Measurements from ENCODE around the gene AKAP13. TPM values are rescaled to one million over a fixed set of nuclear protein-coding genes. Genes with fewer than 3 reads are reported as not detected.

Gene AKAP13
- polyA plus RNA-seq, 1 of the 3 experiments (the other 2 are of a cell fraction): 8.4 TPM

GRCh38 chr15:85618956-85619491 lies 238.6 kb downstream of the AKAP13 start:
- Histone ChIP-seq H3K9me3 (no peaks in the 10 kb centered on the region), H3K9ac (peak overlapping the region; percentile 49), H3K36me3 (replicated peaks in 1 of 2; ENCODE audit: control insufficient read depth in 1 of 2, insufficient read depth in 2 of 2, low read length in 1 of 2) (no peaks in the 10 kb centered on the region), H3K4me3 (ENCODE audit: low read depth in 2 of 2, low read length in 1 of 2) (peak overlapping the region; percentile 23 to 48; a peak in 3 of 4 replicates), H4K20me1 (ENCODE audit: insufficient read depth) (no peaks in the 10 kb centered on the region), H3K4me2 (peak overlapping the region; percentile 58), H3K79me2 (ENCODE audit: insufficient read depth) (peaks cover 48% of the 10 kb centered on the region), H2AFZ (ENCODE audit: low read depth) (peak overlapping the region; percentile 37; the same call in 1 of the 2 replicates), H3K4me1 (ENCODE audit: control insufficient read depth in 1 of 2, insufficient read depth in 2 of 2, low read depth in 1 of 2, low read length in 1 of 2) (peaks cover 36 to 67% of the 10 kb centered on the region in 2 experiments), H3K27me3 (ENCODE audit: insufficient read depth) (no peaks in the 10 kb centered on the region), H3F3A (replicated peaks; ENCODE audit: insufficient read depth) (peaks cover 22% of the 10 kb centered on the region), H3K9me2 (no peaks in the 10 kb centered on the region), H3K27ac (ENCODE audit: low read depth in 2 of 2, low read length in 1 of 2) (peak overlapping the region; percentile 90 to 95; a peak in 3 of 4 replicates)
- TF ChIP-seq POLR2AphosphoS5 (IDR thresholded peaks at IDR 0.05; ENCODE audit: low read depth, low read length): peak; percentile 18; the same call in 1 of the 2 replicates
- 0 out of 2 replicates have a peak, but pooled peaks have one; percentile 6 for TF ChIP-seq REST (IDR thresholded peaks at IDR 0.05; ENCODE audit: low read depth, low read length)
- peak; percentile 63; the same call in 1 of the 2 replicates for TF ChIP-seq FOSL2 (IDR thresholded peaks at IDR 0.05; ENCODE audit: borderline replicate concordance, low read depth)
- no peak for TF ChIP-seq YY1 (IDR thresholded peaks at IDR 0.05; ENCODE audit: low read depth)
- TF ChIP-seq FOXJ3 (CRISPR knock-in tag; IDR thresholded peaks at IDR 0.05): no peak
- TF ChIP-seq RFX5 (IDR thresholded peaks at IDR 0.05; ENCODE audit: low read length): no peak
- TF ChIP-seq EP300 (IDR thresholded peaks at IDR 0.05; ENCODE audit: borderline replicate concordance in 1 of 2, low read depth in 1 of 2, low read length in 1 of 2): peak in 1 of 2 experiments; percentile 12; a peak in 1 of 4 replicates
- peak; percentile 54; the same call in 1 of the 2 replicates for TF ChIP-seq TCF12 (IDR thresholded peaks at IDR 0.05)
- TF ChIP-seq, protein P1, sequence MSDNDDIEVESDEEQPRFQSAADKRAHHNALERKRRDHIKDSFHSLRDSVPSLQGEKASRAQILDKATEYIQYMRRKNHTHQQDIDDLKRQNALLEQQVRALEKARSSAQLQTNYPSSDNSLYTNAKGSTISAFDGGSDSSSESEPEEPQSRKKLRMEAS (IDR thresholded peaks at IDR 0.05; ENCODE audit: low read depth): peak; percentile 58; the same call in 1 of the 2 replicates
- DNase-seq: no peak
- 25% methylated on average over 8 of the region's 8 CpGs for WGBS (ENCODE audit: low lambda C conversion rate)
- ChIA-PET CTCF (interaction anchor here (0.5 to 2.0 kb wide), 3 partner anchors 18 to 133 kb away, joined by 3 to 5 read pairs (median 4); no protein-coding TSS in a partner anchor), POLR2A (no interaction called here)

DNA sequence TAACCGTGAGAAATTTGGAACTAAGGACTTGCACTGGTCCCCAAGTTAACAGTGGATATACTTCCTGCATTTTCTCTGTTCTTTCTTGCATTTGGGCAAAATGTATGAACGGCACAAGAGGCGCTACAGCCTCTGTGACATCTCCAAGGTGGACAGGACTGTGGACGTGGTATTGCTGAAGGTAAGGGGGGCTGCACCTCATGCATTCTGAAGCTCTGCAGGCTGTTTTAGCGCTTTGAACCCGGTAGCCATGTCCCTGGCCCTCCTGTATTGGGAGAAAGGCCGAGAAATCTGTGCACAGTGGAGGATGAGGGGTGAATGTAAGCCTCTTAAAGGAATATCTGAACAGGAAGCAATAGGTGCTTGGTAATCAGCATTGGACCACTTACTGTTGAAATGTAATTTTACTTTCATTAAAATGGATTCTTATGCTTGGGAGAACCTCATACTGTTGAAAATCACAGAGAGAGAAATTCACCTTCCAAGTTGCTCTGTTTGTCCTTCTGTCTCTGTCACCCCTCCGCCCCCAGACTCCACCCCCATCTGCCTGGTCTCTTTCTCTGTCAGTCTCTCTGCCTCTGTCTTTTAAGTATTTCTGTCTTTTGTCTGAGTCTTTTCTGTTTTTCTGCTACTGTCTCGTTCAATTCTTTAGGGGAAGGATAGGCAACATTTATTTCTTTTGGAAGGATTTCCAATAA lies 239.7 kb downstream of the AKAP13 start:
- peak overlapping the region; percentile 49; the same call in 1 of the 2 replicates for H3K9ac ChIP-seq
- ChIA-PET POLR2A (no interaction called here), CTCF (interaction anchor here (1.4 kb wide), 1 partner anchor 324 kb away, joined by 3 read pairs; no protein-coding TSS in a partner anchor)
- no peak overlapping the region for H2AFZ ChIP-seq (ENCODE audit: low read depth)
- H3K4me3 ChIP-seq (ENCODE audit: low read depth in 2 of 2, low read length in 1 of 2): peak overlapping the region; percentile 23 to 48; a peak in 2 of 4 replicates
- H3K9me2 ChIP-seq: no peaks in the 10 kb centered on the region
- H4K20me1 ChIP-seq (ENCODE audit: insufficient read depth): no peaks in the 10 kb centered on the region
- peak overlapping the region; percentile 58 for H3K4me2 ChIP-seq
- no peaks in the 10 kb centered on the region for H3K9me3 ChIP-seq
- H3K27ac ChIP-seq (ENCODE audit: low read depth in 2 of 2, low read length in 1 of 2): peak overlapping the region; percentile 90 to 95
- no peaks in the 10 kb centered on the region for H3K27me3 ChIP-seq (ENCODE audit: insufficient read depth)
- DNase-seq: no peak
- peaks cover 11% of the 10 kb centered on the region for H3F3A ChIP-seq (replicated peaks; ENCODE audit: insufficient read depth)
- H3K79me2 ChIP-seq (ENCODE audit: insufficient read depth): peaks cover 52% of the 10 kb centered on the region
- peaks cover 39 to 58% of the 10 kb centered on the region in 2 experiments for H3K4me1 ChIP-seq (ENCODE audit: control insufficient read depth in 1 of 2, insufficient read depth in 2 of 2, low read depth in 1 of 2, low read length in 1 of 2)
- 89% methylated on average over 9 of the region's 9 CpGs for WGBS (ENCODE audit: low lambda C conversion rate)
- peaks cover 0 to 3% of the 10 kb centered on the region in 2 experiments for H3K36me3 ChIP-seq (replicated peaks in 1 of 2; ENCODE audit: control insufficient read depth in 1 of 2, insufficient read depth in 2 of 2, low read length in 1 of 2)
- TF ChIP-seq PBX3 (IDR thresholded peaks at IDR 0.05) (no peak), YY1 (IDR thresholded peaks at IDR 0.05; ENCODE audit: low read depth) (no peak), RFX5 (IDR thresholded peaks at IDR 0.05; ENCODE audit: low read length) (no peak), SMC3 (IDR thresholded peaks at IDR 0.05; ENCODE audit: low read depth, low read length) (no peak), GATA2 (CRISPR knock-in tag; IDR thresholded peaks at IDR 0.05) (no peak), FOSL2 (IDR thresholded peaks at IDR 0.05; ENCODE audit: borderline replicate concordance, low read depth) (no peak), POLR2AphosphoS5 (IDR thresholded peaks at IDR 0.05; ENCODE audit: low read depth, low read length) (no peak), TAF1 (IDR thresholded peaks at IDR 0.05; ENCODE audit: borderline replicate concordance, low read depth, low read length) (no peak), RAD21 (IDR thresholded peaks at IDR 0.05; ENCODE audit: low read length) (no peak)
- TF ChIP-seq, protein P2, sequence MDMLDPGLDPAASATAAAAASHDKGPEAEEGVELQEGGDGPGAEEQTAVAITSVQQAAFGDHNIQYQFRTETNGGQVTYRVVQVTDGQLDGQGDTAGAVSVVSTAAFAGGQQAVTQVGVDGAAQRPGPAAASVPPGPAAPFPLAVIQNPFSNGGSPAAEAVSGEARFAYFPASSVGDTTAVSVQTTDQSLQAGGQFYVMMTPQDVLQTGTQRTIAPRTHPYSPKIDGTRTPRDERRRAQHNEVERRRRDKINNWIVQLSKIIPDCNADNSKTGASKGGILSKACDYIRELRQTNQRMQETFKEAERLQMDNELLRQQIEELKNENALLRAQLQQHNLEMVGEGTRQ (IDR thresholded peaks at IDR 0.05; ENCODE audit: borderline replicate concordance, low read depth, low read length): no peak
- TF ChIP-seq, protein P3, sequence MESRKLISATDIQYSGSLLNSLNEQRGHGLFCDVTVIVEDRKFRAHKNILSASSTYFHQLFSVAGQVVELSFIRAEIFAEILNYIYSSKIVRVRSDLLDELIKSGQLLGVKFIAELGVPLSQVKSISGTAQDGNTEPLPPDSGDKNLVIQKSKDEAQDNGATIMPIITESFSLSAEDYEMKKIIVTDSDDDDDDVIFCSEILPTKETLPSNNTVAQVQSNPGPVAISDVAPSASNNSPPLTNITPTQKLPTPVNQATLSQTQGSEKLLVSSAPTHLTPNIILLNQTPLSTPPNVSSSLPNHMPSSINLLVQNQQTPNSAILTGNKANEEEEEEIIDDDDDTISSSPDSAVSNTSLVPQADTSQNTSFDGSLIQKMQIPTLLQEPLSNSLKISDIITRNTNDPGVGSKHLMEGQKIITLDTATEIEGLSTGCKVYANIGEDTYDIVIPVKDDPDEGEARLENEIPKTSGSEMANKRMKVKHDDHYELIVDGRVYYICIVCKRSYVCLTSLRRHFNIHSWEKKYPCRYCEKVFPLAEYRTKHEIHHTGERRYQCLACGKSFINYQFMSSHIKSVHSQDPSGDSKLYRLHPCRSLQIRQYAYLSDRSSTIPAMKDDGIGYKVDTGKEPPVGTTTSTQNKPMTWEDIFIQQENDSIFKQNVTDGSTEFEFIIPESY (IDR thresholded peaks at IDR 0.05; ENCODE audit: borderline replicate concordance, low read depth): no peak

Measured in SK-N-SH (cell line).